Cardiac muscle cell (in vitro differentiated cells and primary cell): ENCODE results near the gene TSPAN3. TPM values are rescaled to one million over a fixed set of nuclear protein-coding genes. Genes with fewer than 3 reads are reported as not detected.

Experiments
- DNase-seq, 2 donors: peaks; one replicate each; pipeline versions ENCODE4 v3.0.0 to v3.0.0-alpha.2; 2010 to 2017; ENCODE audit warnings: low read depth in 1 of 2, low spot score in 1 of 2
- H3K27ac ChIP-seq: fragments of 200-600 bp; sonication (generic); 2 replicates; pipeline ENCODE4 v1.5.1; 2016
- H3K27me3 ChIP-seq: fragments of 200-600 bp; sonication (generic); 2 replicates; pipeline ENCODE4 v1.6.0; 2016; ENCODE audit warnings: control low read depth
- H3K36me3 ChIP-seq: fragments of 200-600 bp; sonication (generic); 2 replicates; pipeline ENCODE4 v1.5.1; 2016; ENCODE audit warnings: control low read depth
- H3K4me1 ChIP-seq: fragments of 200-600 bp; sonication (generic); 2 replicates; pipeline ENCODE4 v1.8.1; 2017; ENCODE audit warnings: low read depth, mild to moderate bottlenecking, mixed run types
- H3K4me3 ChIP-seq: fragments of 200-600 bp; sonication (generic); 2 replicates; pipeline ENCODE4 v1.5.1; 2016; ENCODE audit warnings: mild to moderate bottlenecking
- H3K9me3 ChIP-seq: fragments of 200-600 bp; sonication (generic); 2 replicates; pipeline ENCODE4 v1.5.1; 2017; ENCODE audit warnings: low read depth, mild to moderate bottlenecking, control low read depth
- CTCF ChIP-seq: IDR thresholded peaks from 2 replicates; pipeline ENCODE4 v1.5.1; 2012; ENCODE audit warnings: low read depth, mild to moderate bottlenecking, low read length
- polyA plus RNA-seq: library from polyadenylated mRNA; unstranded; fragments of >200 nt; fragmentation: Nextera tagmentation; extraction: Ambion mirVana; gene quantifications from 2 replicates; pipeline ENCODE4 v1.2.1, GENCODE V29; 2016
- total RNA-seq: library from RNA; depleted of rRNA; stranded (reverse); fragments of >200 nt; gene quantifications from 2 replicates; pipeline ENCODE4 v1.2.3, GENCODE V29; 2016

TSPAN3 gene
- total and polyA plus RNA-seq, 2 experiments from 2014 or later, result 316 to 427 TPM

DNA sequence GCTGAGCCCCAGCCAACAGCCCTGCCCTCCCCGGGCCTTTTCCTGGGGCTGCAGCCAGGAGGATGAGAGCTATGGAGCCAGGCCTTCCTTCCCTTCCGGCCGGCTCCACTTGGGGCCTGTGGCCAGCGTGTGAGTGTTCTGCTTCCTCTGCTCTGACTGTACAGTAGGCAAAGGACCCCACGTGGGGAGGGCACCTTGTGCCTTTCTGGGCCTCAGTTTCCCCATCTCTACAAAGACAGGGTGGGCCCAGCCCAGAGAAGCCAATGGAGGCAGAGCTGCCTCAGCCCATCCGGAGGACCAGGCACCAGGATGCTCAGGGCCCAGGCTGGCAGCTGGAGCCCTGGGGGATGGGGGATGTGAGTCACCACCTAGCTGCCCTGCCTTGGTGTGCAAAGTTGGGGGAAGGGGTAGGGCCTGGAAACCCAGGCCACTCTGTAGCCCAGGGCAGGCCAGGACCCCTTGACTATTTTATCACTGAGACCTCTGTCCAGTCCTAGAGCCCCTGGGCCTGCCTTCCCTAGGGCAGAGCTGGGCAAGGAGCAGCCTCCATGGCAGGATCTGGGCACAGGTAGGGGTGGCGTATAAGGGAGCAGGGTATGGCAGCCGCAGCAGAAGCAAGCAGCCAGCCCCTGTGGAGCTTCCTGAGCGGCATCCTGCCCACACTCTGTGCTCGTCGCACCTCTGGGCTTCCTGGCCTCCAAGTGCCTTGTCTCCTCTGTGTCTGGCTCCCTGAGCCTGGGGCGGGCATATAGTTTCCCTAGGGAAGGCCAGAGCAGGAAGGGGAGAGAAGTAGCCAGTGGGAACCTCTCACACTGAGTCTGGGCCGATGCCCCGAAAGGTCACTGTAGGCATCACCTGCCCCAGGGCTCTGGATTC lies 74.1 kb downstream of the TSPAN3 start:
- H3K27me3 ChIP-seq, result no peaks in the 10 kb centered on the region
- H3K9me3 ChIP-seq, result no peaks in the 10 kb centered on the region
- H3K36me3 ChIP-seq, result no peaks in the 10 kb centered on the region
- no peak overlapping the region for H3K4me3 ChIP-seq
- no peak overlapping the region for H3K27ac ChIP-seq
- H3K4me1 ChIP-seq, result no peaks in the 10 kb centered on the region
- peak; percentile 8 for TF ChIP-seq CTCF
- DNase-seq, result peak in 1 of 2 donors; percentile 57

- Histone ChIP-seq H3K27me3 (no peaks in the 10 kb centered on the region), H3K9me3 (no peaks in the 10 kb centered on the region), H3K27ac (no peak overlapping the region), H3K36me3 (no peaks in the 10 kb centered on the region), H3K4me3 (no peak overlapping the region), H3K4me1 (no peaks in the 10 kb centered on the region)
- TF ChIP-seq CTCF, result no peak
- DNase-seq, result no peak
These were observed 74.8 kb downstream of the TSPAN3 start for GRCh38 chr15:76996076-76996525.

GRCh38 chr15:76994971-76995945 lies 75.7 kb downstream of the TSPAN3 start, which contains the start of gene PSTPIP1:
TSS of gene PSTPIP1 (plus strand) at chr15:76995126. CDS start at chr15:76995574, 448 bp downstream.
- Histone ChIP-seq H3K27me3 (no peaks in the 10 kb centered on the region), H3K27ac (no peak within 1 kb of the TSS), H3K36me3 (no peaks in the 10 kb centered on the region), H3K4me3 (no peak within 1 kb of the TSS), H3K4me1 (no peaks in the 10 kb centered on the region), H3K9me3 (no peaks in the 10 kb centered on the region)
- no peak for DNase-seq
- no peak for TF ChIP-seq CTCF

- Histone ChIP-seq H3K27me3 (no peaks in the 10 kb centered on the region), H3K9me3 (no peaks in the 10 kb centered on the region), H3K4me1 (no peaks in the 10 kb centered on the region), H3K36me3 (no peaks in the 10 kb centered on the region), H3K27ac (no peak overlapping the region), H3K4me3 (no peak overlapping the region)
- TF ChIP-seq CTCF, result no peak
- DNase-seq, result no peak
These were observed 76.4 kb downstream of the TSPAN3 start for GRCh38 chr15:76994496-76994895.

DNA sequence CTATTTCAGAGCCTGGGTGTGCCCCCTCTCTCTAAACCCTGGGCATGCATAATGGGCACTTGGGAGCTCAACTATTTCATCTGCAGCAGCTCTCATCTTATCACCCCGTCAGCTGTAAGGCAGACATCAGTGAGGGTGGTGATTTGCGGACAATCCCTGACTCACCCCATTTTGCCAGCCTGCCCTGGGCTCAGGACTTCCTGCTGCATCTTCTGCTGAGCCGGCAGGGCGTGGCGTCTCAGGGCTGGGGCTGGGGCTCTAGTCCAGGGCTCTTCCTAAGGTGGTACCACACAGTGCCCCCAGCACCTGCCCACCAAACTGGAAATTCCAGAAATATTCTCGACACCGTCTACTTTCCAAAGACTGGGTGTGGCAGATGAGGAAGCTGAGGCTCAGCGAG lies 76.9 kb downstream of the TSPAN3 start:
- no peaks in the 10 kb centered on the region for H3K4me1 ChIP-seq
- no peak overlapping the region for H3K27ac ChIP-seq
- TF ChIP-seq CTCF, result no peak
- no peaks in the 10 kb centered on the region for H3K9me3 ChIP-seq
- no peak overlapping the region for H3K4me3 ChIP-seq
- no peaks in the 10 kb centered on the region for H3K27me3 ChIP-seq
- H3K36me3 ChIP-seq, result no peaks in the 10 kb centered on the region
- no peak for DNase-seq
